Measurements from ENCODE around the gene B3GNT8.

- no peak for TF ChIP-seq ARNTL (CRISPR knock-in tag; IDR thresholded peaks at IDR 0.05; ENCODE audit: borderline replicate concordance, low read depth)
- no peak for TF ChIP-seq PATZ1 (CRISPR knock-in tag; IDR thresholded peaks at IDR 0.05; ENCODE audit: borderline replicate concordance)
- TF ChIP-seq ZNF8 (CRISPR knock-in tag; IDR thresholded peaks at IDR 0.05): no peak
- TF ChIP-seq TCF4 (CRISPR knock-in tag; IDR thresholded peaks at IDR 0.05; ENCODE audit: borderline replicate concordance): no peak
- no peak for TF ChIP-seq ZC3H10 (CRISPR knock-in tag; IDR thresholded peaks at IDR 0.05)
- no peak for TF ChIP-seq ZFP3 (CRISPR knock-in tag; IDR thresholded peaks at IDR 0.05)
- TF ChIP-seq ESRRG (CRISPR knock-in tag; IDR thresholded peaks at IDR 0.05): no peak
- TF ChIP-seq ZNF565 (CRISPR knock-in tag; conservative IDR thresholded peaks at IDR 0.05; ENCODE audit: low read depth): no peak
- TF ChIP-seq CREB5 (CRISPR knock-in tag; IDR thresholded peaks at IDR 0.05; ENCODE audit: low read depth): no peak
- TF ChIP-seq CSDC2 (CRISPR knock-in tag; IDR thresholded peaks at IDR 0.05): no peak
- no peak for TF ChIP-seq RARB (CRISPR knock-in tag; IDR thresholded peaks at IDR 0.05)
- no peak for TF ChIP-seq ZFP30 (CRISPR knock-in tag; IDR thresholded peaks at IDR 0.05)
- TF ChIP-seq TSHZ2 (CRISPR knock-in tag; IDR thresholded peaks at IDR 0.05): no peak
Measured at GRCh38 chr19:41435936-41436673, 8.9 kb upstream of the B3GNT8 start.

Data from SK-N-SH treated with all-trans-retinoic acid at 6 μM for 48 hours (cell line).